WERI-Rb-1 (cell line): ENCODE measurements around the gene ASPSCR1.
A peak's percentile ranks its signal among the peaks of the same experiment; 100 is the strongest.

Experiments
- DNase-seq: peaks from one replicate; pipeline ENCODE4 v3.0.0-alpha.2; 2020
- H3K27ac ChIP-seq: fragments of 250-450 bp; sonication (Bioruptor Pico); 2 replicates; pipeline ENCODE4 v1.5.1; 2020; ENCODE audit warnings: mild to moderate bottlenecking, moderate library complexity
- H3K27me3 ChIP-seq: fragments of 250-450 bp; sonication (Bioruptor Pico); 2 replicates; pipeline ENCODE4 v1.5.1; 2021; ENCODE audit warnings: mild to moderate bottlenecking, low read depth, moderate library complexity; ENCODE audit not compliant: insufficient read depth, severe bottlenecking
- H3K36me3 ChIP-seq: fragments of 250-450 bp; sonication (Bioruptor Pico); 2 replicates; pipeline ENCODE4 v1.5.1; 2020; ENCODE audit warnings: mild to moderate bottlenecking, moderate library complexity
- H3K4me3 ChIP-seq: 2 replicates; pipeline ENCODE4 v1.5.1; 2011; ENCODE audit warnings: low read depth, mild to moderate bottlenecking, control low read depth, low read length
- H3K9me3 ChIP-seq: fragments of 250-450 bp; sonication (Bioruptor Pico); 2 replicates; pipeline ENCODE4 v1.5.1; 2021; ENCODE audit warnings: mild to moderate bottlenecking, moderate library complexity; ENCODE audit not compliant: severe bottlenecking
- TF ChIP-seq, protein P1 (sequence below): IDR thresholded peaks from 2 replicates; pipeline ENCODE4 v1.5.1; 2011; ENCODE audit warnings: low read depth, mild to moderate bottlenecking, control low read depth, inconsistent platforms, low read length

ASPSCR1 gene

GRCh38 chr17:82058230-82058854 lies 80.9 kb downstream of the ASPSCR1 start:
- Histone ChIP-seq H3K36me3 (peaks cover 97% of the 10 kb centered on the region), H3K27ac (peak overlapping the region; percentile 23), H3K9me3 (no peaks in the 10 kb centered on the region), H3K27me3 (no peaks in the 10 kb centered on the region), H3K4me3 (no peak overlapping the region)
- DNase-seq = no peak
- TF ChIP-seq, protein P1, sequence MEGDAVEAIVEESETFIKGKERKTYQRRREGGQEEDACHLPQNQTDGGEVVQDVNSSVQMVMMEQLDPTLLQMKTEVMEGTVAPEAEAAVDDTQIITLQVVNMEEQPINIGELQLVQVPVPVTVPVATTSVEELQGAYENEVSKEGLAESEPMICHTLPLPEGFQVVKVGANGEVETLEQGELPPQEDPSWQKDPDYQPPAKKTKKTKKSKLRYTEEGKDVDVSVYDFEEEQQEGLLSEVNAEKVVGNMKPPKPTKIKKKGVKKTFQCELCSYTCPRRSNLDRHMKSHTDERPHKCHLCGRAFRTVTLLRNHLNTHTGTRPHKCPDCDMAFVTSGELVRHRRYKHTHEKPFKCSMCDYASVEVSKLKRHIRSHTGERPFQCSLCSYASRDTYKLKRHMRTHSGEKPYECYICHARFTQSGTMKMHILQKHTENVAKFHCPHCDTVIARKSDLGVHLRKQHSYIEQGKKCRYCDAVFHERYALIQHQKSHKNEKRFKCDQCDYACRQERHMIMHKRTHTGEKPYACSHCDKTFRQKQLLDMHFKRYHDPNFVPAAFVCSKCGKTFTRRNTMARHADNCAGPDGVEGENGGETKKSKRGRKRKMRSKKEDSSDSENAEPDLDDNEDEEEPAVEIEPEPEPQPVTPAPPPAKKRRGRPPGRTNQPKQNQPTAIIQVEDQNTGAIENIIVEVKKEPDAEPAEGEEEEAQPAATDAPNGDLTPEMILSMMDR = peak; percentile 22; the same call in 1 of the 2 replicates

DNA sequence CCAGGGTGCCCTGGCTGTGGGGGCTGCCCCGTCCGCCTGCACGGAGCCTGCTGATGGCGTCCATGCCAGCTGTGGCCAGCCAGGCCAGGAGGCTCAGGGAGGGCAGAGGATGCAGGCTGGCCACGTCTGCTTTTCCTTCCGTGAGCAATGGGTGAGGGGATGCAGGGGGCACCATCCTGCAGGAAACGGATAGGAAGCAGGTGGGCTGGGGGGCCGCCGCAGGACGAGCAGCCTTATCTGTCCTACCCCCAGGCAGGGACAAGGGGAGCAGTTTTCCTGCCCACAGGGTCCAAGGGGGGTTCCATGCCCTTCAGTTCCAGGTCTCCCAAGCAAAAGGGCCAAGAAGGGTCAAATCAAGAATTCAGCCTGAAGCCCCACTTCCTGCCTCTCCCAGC lies 81.4 kb downstream of the ASPSCR1 start:
- Histone ChIP-seq H3K9me3 (no peaks in the 10 kb centered on the region), H3K36me3 (peaks cover 97% of the 10 kb centered on the region), H3K4me3 (no peak overlapping the region), H3K27ac (peak overlapping the region; percentile 23), H3K27me3 (no peaks in the 10 kb centered on the region)
- no peak for DNase-seq
- TF ChIP-seq, protein P1 = no peak

GRCh38 chr17:82059272-82060000 lies 82.0 kb downstream of the ASPSCR1 start:
- Histone ChIP-seq H3K9me3 (no peaks in the 10 kb centered on the region), H3K27ac (peak overlapping the region; percentile 9; the same call in 1 of the 2 replicates), H3K4me3 (no peak overlapping the region), H3K27me3 (no peaks in the 10 kb centered on the region), H3K36me3 (peaks cover 97% of the 10 kb centered on the region)
- TF ChIP-seq, protein P1 = no peak
- DNase-seq = no peak

DNA sequence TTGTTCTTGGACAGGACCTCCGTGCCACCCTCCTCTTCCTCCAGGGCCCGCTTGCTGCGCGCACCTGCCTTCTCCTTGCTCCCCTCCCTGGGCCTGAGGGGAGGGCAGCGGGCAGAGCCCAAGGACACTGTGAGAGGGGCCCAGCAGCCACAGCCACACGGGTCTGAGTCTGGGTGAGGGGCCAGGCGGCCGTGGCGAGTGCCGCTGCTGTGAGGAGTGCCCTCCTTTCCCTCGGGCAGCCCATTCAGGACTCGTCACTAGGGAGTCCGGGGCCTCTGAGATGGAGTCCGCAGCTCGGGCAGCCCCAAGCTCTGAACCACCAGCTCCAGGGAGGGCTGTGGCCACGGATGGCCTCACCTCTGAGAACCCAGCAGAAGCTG lies 82.6 kb downstream of the ASPSCR1 start:
- TF ChIP-seq, protein P1 = no peak
- Histone ChIP-seq H3K27ac (peak overlapping the region; percentile 9; the same call in 1 of the 2 replicates), H3K4me3 (no peak overlapping the region), H3K36me3 (peaks cover 93% of the 10 kb centered on the region), H3K9me3 (no peaks in the 10 kb centered on the region), H3K27me3 (no peaks in the 10 kb centered on the region)
- DNase-seq = no peak

DNA sequence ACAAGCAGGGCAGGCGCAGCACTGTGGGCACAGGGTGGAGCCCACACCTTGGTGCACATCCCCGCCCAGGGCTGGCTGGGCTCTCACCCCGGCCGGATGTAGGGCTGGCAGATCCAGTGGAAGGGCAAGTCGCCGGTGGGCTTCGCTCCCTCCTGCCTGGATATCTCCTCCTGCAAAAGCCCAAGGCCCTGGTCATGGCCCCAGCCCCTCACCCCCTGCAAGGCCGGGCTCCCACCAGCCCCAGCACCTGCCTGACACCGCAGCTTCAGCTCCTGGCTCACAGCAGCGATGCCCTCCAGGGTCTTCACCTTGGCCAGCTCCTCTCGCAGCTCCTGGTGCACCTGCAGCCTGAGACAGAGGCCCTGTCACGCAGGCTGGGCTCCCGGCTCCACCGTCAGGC lies 83.2 kb downstream of the ASPSCR1 start:
- H3K36me3 ChIP-seq = peaks cover 88% of the 10 kb centered on the region
- no peak for DNase-seq
- no peaks in the 10 kb centered on the region for H3K9me3 ChIP-seq
- H3K4me3 ChIP-seq = no peak overlapping the region
- TF ChIP-seq, protein P1 = no peak
- H3K27me3 ChIP-seq = no peaks in the 10 kb centered on the region
- H3K27ac ChIP-seq = no peak overlapping the region
